ENCODE measurements around the gene CRHR1.

The CRHR1 gene

GRCh38 chr17:45757431-45758218 is 26.5 kb upstream of the CRHR1 start:
- H3K27me3 ChIP-seq (ENCODE audit: control insufficient read depth, insufficient read depth, low read length) = peaks cover 2% of the 10 kb centered on the region
- no peaks in the 10 kb centered on the region for H3K9me3 ChIP-seq (ENCODE audit: control insufficient read depth, low read length)
- no peak overlapping the region for H3K4me3 ChIP-seq (ENCODE audit: low read depth, low read length)
- no peak overlapping the region for H3K9ac ChIP-seq
- TF ChIP-seq CTCF (IDR thresholded peaks at IDR 0.05) = no peak
- H3K27ac ChIP-seq = no peak overlapping the region
- no peak overlapping the region for H3K4me2 ChIP-seq (ENCODE audit: low read length)
- H3K79me2 ChIP-seq = no peaks in the 10 kb centered on the region
- H3K4me1 ChIP-seq = no peaks in the 10 kb centered on the region
- H2AFZ ChIP-seq = no peak overlapping the region
- no peaks in the 10 kb centered on the region for H3K36me3 ChIP-seq (ENCODE audit: control insufficient read depth, insufficient read depth, low read length)

- TF ChIP-seq CTCF (IDR thresholded peaks at IDR 0.05) = no peak
- Histone ChIP-seq H2AFZ (no peak overlapping the region), H3K27me3 (ENCODE audit: control insufficient read depth, insufficient read depth, low read length) (no peaks in the 10 kb centered on the region), H3K9me3 (ENCODE audit: control insufficient read depth, low read length) (no peaks in the 10 kb centered on the region), H3K9ac (no peak overlapping the region), H3K4me2 (ENCODE audit: low read length) (no peak overlapping the region), H3K36me3 (ENCODE audit: control insufficient read depth, insufficient read depth, low read length) (no peaks in the 10 kb centered on the region), H3K4me3 (ENCODE audit: low read depth, low read length) (no peak overlapping the region), H3K27ac (no peak overlapping the region), H3K4me1 (no peaks in the 10 kb centered on the region), H3K79me2 (no peaks in the 10 kb centered on the region)
Measured at GRCh38 chr17:45758544-45758943, 25.6 kb upstream of the CRHR1 start.

- no peaks in the 10 kb centered on the region for H3K27me3 ChIP-seq (ENCODE audit: control insufficient read depth, insufficient read depth, low read length)
- TF ChIP-seq CTCF (IDR thresholded peaks at IDR 0.05) = no peak
- H3K27ac ChIP-seq = no peak overlapping the region
- no peaks in the 10 kb centered on the region for H3K9me3 ChIP-seq (ENCODE audit: control insufficient read depth, low read length)
- H3K36me3 ChIP-seq (ENCODE audit: control insufficient read depth, insufficient read depth, low read length) = no peaks in the 10 kb centered on the region
- no peaks in the 10 kb centered on the region for H3K79me2 ChIP-seq
- no peak overlapping the region for H3K4me2 ChIP-seq (ENCODE audit: low read length)
- no peak overlapping the region for H3K9ac ChIP-seq
- H3K4me3 ChIP-seq (ENCODE audit: low read depth, low read length) = no peak overlapping the region
- no peak overlapping the region for H2AFZ ChIP-seq
- H3K4me1 ChIP-seq = no peaks in the 10 kb centered on the region
Measured at GRCh38 chr17:45759761-45760160, 24.4 kb upstream of the CRHR1 start.

- no peak overlapping the region for H2AFZ ChIP-seq
- H3K9ac ChIP-seq = no peak overlapping the region
- no peaks in the 10 kb centered on the region for H3K36me3 ChIP-seq (ENCODE audit: control insufficient read depth, insufficient read depth, low read length)
- no peak overlapping the region for H3K4me2 ChIP-seq (ENCODE audit: low read length)
- H3K4me1 ChIP-seq = no peaks in the 10 kb centered on the region
- H3K4me3 ChIP-seq (ENCODE audit: low read depth, low read length) = no peak overlapping the region
- TF ChIP-seq CTCF (IDR thresholded peaks at IDR 0.05) = no peak
- H3K27ac ChIP-seq = no peak overlapping the region
- no peaks in the 10 kb centered on the region for H3K79me2 ChIP-seq
- H3K9me3 ChIP-seq (ENCODE audit: control insufficient read depth, low read length) = no peaks in the 10 kb centered on the region
- H3K27me3 ChIP-seq (ENCODE audit: control insufficient read depth, insufficient read depth, low read length) = no peaks in the 10 kb centered on the region
Measured at GRCh38 chr17:45761957-45762565, 22.1 kb upstream of the CRHR1 start.
